Activated CD8-positive, alpha-beta T cell treated with anti-CD3 and anti-CD28 coated beads for 36 hours (primary cell): ENCODE measurements around the gene SPOCD1. TPM values are rescaled to one million over a fixed set of nuclear protein-coding genes. Genes with fewer than 3 reads are reported as not detected.
A peak's percentile ranks its signal among the peaks of the same experiment; 100 is the strongest.

Experiments used
- ATAC-seq: fragments of 200-7000 bp; cut with Tn5 transposase; one replicate; pipeline ENCODE4 v1.10.0; 2021; ENCODE audit warnings: mild to moderate bottlenecking, moderate library complexity
- CTCF ChIA-PET: fragments of 350-600 bp; sonication (Branson Sonifier 250); formaldehyde crosslinking; loops from one replicate; lab custom pipeline; 2021; ENCODE audit warnings: antibody characterized with exemption; lab: Charles Lee
- POLR2A ChIA-PET: fragments of 350-600 bp; sonication (Branson Sonifier 250); formaldehyde crosslinking; loops from one replicate; lab custom pipeline; 2021; ENCODE audit warnings: antibody characterized with exemption; lab: Charles Lee
- DNase-seq: peaks from one replicate; pipeline ENCODE4 v3.0.0-alpha.2; 2020
- H3K27ac Mint-ChIP-seq: one replicate; pipeline ENCODE4 v1.8.0; 2021; ENCODE audit warnings: mild to moderate bottlenecking, mixed read lengths
- H3K27me3 Mint-ChIP-seq: one replicate; pipeline ENCODE4 v1.8.0; 2021; ENCODE audit warnings: mixed read lengths
- H3K36me3 Mint-ChIP-seq: one replicate; pipeline ENCODE4 v1.8.0; 2021; ENCODE audit warnings: low read depth, mixed read lengths
- H3K4me1 Mint-ChIP-seq: one replicate; pipeline ENCODE4 v1.8.0; 2021; ENCODE audit warnings: low read depth, mixed read lengths
- H3K4me3 Mint-ChIP-seq: one replicate; pipeline ENCODE4 v1.8.0; 2021; ENCODE audit warnings: mild to moderate bottlenecking, moderate library complexity, mixed read lengths
- H3K9me3 Mint-ChIP-seq: one replicate; pipeline ENCODE4 v1.8.0; 2021; ENCODE audit warnings: mixed read lengths
- intact Hi-C: fragments of 100-400 bp; cut with micrococcal nuclease; formaldehyde crosslinking; loops from one replicate; pipeline ENCODE4 v1.10.0; 2022
- total RNA-seq, 2 experiments: library from RNA; stranded (reverse); gene quantifications; one replicate each; pipeline ENCODE4 v1.2.3, GENCODE V29; 2021
- TF ChIP-seq, protein P1 (sequence below): fragments of 200-600 bp; IDR thresholded peaks from one replicate; pipeline ENCODE4 v1.8.0; 2022; ENCODE audit warnings: antibody characterized with exemption, mild to moderate bottlenecking

Gene SPOCD1
- total RNA-seq, 2 experiments from 2014 or later = not detected

DNA sequence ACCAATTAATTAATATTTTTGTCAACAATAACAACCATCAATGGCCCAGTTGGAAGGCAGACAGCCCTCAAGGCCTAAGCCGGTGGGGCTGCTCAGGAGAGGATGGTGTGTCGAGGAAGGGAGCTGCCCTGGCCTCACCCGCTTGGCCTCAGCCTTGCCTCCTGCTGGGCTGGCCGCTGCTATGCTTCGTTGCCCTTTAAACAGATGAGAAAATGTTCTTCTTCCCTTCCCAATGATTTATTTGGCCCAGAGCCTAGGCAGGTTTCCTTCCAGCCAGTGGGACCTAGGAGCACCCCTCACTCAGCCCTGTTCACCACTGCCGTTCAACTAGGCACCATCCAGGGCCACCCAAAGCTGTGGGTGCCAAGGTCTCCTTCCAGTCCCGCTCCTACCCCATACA lies 48.6 kb downstream of the SPOCD1 start:
- intact Hi-C loops = loop anchor here (10.0 kb wide), 1 partner anchor 52 kb away; no protein-coding TSS in a partner anchor
- POLR2A ChIA-PET = interaction anchor here (0.6 kb wide), 1 partner anchor 21 kb away, joined by 3 read pairs; no protein-coding TSS in a partner anchor
- CTCF ChIA-PET = interaction anchor here (14.2 kb wide), 1 partner anchor 21 kb away, joined by 129 read pairs; no protein-coding TSS in a partner anchor
- no peak overlapping the region for H3K27ac Mint-ChIP-seq
- H3K4me1 Mint-ChIP-seq = peaks cover 40% of the 10 kb centered on the region
- no peaks in the 10 kb centered on the region for H3K36me3 Mint-ChIP-seq
- TF ChIP-seq, protein P1, sequence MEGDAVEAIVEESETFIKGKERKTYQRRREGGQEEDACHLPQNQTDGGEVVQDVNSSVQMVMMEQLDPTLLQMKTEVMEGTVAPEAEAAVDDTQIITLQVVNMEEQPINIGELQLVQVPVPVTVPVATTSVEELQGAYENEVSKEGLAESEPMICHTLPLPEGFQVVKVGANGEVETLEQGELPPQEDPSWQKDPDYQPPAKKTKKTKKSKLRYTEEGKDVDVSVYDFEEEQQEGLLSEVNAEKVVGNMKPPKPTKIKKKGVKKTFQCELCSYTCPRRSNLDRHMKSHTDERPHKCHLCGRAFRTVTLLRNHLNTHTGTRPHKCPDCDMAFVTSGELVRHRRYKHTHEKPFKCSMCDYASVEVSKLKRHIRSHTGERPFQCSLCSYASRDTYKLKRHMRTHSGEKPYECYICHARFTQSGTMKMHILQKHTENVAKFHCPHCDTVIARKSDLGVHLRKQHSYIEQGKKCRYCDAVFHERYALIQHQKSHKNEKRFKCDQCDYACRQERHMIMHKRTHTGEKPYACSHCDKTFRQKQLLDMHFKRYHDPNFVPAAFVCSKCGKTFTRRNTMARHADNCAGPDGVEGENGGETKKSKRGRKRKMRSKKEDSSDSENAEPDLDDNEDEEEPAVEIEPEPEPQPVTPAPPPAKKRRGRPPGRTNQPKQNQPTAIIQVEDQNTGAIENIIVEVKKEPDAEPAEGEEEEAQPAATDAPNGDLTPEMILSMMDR = no peak
- H3K4me3 Mint-ChIP-seq = no peak overlapping the region
- H3K9me3 Mint-ChIP-seq = no peaks in the 10 kb centered on the region
- H3K27me3 Mint-ChIP-seq = peaks cover 15% of the 10 kb centered on the region
- DNase-seq = no peak
- ATAC-seq = no peak

DNA sequence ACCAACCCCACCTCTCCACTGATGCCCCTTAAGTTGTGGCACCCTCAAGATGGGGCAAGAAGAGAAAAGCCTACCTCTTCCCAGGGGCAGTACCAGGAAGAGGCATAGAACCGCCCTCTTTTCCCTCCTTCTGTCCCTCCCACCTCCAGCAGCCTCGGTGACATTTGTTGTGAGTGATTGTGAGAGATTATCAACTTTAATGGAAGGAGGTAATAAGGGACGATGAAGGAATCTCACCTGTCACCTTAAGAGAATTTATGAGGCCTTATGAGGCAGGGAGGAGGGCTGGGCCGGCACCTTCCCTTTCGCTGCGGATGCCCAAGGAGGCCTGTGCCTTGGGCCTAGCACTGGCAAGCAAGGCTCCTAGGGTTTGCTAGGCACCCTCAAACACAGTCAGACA lies 50.3 kb downstream of the SPOCD1 start:
- TF ChIP-seq, protein P1 = no peak
- H3K9me3 Mint-ChIP-seq = no peaks in the 10 kb centered on the region
- CTCF ChIA-PET = interaction anchor here (1.0 to 14.2 kb wide), 5 partner anchors 20 to 220 kb away, joined by 3 to 129 read pairs (median 4); no protein-coding TSS in a partner anchor
- POLR2A ChIA-PET = interaction anchor here (0.8 to 1.2 kb wide), 2 partner anchors 14 to 33 kb away, joined by 3 to 4 read pairs; no protein-coding TSS in a partner anchor
- DNase-seq = no peak
- no peak overlapping the region for H3K27ac Mint-ChIP-seq
- no peaks in the 10 kb centered on the region for H3K36me3 Mint-ChIP-seq
- peaks cover 25% of the 10 kb centered on the region for H3K27me3 Mint-ChIP-seq
- intact Hi-C loops = loop anchor here (2.0 to 10.0 kb wide), 2 partner anchors 23 to 51 kb away; no protein-coding TSS in a partner anchor
- no peak for ATAC-seq
- H3K4me3 Mint-ChIP-seq = no peak overlapping the region
- peaks cover 35% of the 10 kb centered on the region for H3K4me1 Mint-ChIP-seq

DNA sequence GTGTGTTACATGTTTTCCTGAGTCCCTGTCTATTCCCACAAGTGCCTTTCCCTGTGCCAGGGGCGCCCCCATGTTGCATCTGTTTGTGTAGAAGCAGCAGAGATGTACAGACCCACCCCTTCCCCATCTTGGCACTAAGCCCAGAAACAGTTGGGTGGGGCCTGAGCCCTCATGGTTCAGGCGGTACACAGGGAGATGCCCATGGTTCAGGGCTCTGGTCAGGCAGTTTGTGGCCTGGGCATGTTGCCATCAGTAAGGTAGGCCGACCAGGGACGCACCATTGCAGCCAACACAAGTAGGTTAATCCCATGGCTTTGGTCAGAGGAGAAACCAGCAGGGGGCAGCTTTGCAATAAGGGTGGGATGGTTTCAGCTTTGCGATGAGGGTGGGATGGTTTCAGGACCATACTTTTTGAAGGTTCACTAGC lies 50.8 kb downstream of the SPOCD1 start:
- intact Hi-C loops = loop anchor here (2.0 to 10.0 kb wide), 2 partner anchors 24 to 50 kb away; no protein-coding TSS in a partner anchor
- Mint-ChIP-seq H3K27me3 (peaks cover 27% of the 10 kb centered on the region), H3K4me3 (no peak overlapping the region)

DNA sequence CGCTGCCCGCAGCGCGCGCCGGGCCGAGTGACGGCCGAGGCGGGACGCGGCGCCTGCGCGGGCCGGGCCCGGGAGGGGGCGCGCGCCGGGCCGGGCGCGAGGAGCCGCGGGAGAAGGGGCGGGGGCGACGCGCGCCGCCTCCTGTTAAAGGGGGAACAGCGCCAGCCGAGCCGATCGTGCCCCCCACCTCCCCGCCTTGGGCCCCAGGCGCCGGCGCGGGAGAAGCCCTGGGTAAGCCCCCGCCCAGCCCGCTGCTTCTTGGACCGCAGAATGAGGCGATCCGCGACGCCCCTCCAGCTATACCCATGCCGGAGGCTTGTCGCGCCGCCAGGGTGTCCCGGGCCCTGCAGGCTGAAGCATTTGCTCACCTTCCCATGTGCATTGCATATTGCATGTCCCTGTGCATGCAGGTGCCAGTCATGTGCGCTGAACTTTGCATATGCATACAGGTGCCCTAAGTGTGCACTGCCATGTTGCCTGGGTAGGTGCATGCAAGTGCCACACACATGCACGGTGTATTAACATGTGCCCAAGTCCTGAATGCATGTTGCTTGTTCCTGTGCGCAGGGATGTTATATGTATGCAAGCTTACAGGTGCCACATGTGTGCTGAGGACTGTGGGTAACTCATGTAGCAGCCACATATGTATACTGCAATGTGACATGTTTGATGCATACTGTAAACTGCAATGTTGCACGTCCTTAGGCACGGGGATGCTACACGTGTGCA lies 51.3 kb downstream of the SPOCD1 start, which contains the start of gene ADGRB2:
ADGRB2 (minus strand) TSS at position 29 of the 729 bp plus-strand sequence. CDS start 7,119 bp downstream, outside the sequence.
- DNase-seq (peak; percentile 40), ATAC-seq (peak; percentile 18)
- H3K36me3 Mint-ChIP-seq = no peaks in the 10 kb centered on the region
- H3K27ac Mint-ChIP-seq = no peak within 1 kb of the TSS
- H3K27me3 Mint-ChIP-seq = peaks cover 27% of the 10 kb centered on the region
- intact Hi-C loops = loop anchor here (2.0 to 10.0 kb wide), 2 partner anchors 24 to 50 kb away; no protein-coding TSS in a partner anchor
- peaks cover 29% of the 10 kb centered on the region for H3K4me1 Mint-ChIP-seq
- POLR2A ChIA-PET = interaction anchor here (1.2 kb wide), 1 partner anchor 34 kb away, joined by 3 read pairs; no protein-coding TSS in a partner anchor
- H3K4me3 Mint-ChIP-seq = peak within 1 kb of the TSS; percentile 64
- H3K9me3 Mint-ChIP-seq = no peaks in the 10 kb centered on the region
- TF ChIP-seq, protein P1 = no peak
- CTCF ChIA-PET = interaction anchor here (1.1 to 14.2 kb wide), 5 partner anchors 13 to 199 kb away, joined by 4 to 129 read pairs (median 9); no protein-coding TSS in a partner anchor

More for the DNA sequence above, 50.8 kb downstream of the SPOCD1 start:
- ATAC-seq (no peak), DNase-seq (peak; percentile 64)
- H3K27ac Mint-ChIP-seq = no peak overlapping the region
- H3K4me1 Mint-ChIP-seq = peaks cover 32% of the 10 kb centered on the region
- TF ChIP-seq, protein P1 = no peak
- ChIA-PET CTCF (interaction anchor here (1.1 to 14.2 kb wide), 5 partner anchors 13 to 221 kb away, joined by 4 to 129 read pairs (median 9); no protein-coding TSS in a partner anchor), POLR2A (interaction anchor here (1.2 kb wide), 1 partner anchor 34 kb away, joined by 3 read pairs; no protein-coding TSS in a partner anchor)
- no peaks in the 10 kb centered on the region for H3K9me3 Mint-ChIP-seq
- H3K36me3 Mint-ChIP-seq = no peaks in the 10 kb centered on the region
